ENCODE measurements around the gene SLC23A1. TPM values are rescaled to one million over a fixed set of nuclear protein-coding genes. Genes with fewer than 3 reads are reported as not detected.

Gene SLC23A1
- total RNA-seq, 1 donor from 2014 or later, result not detected

DNA sequence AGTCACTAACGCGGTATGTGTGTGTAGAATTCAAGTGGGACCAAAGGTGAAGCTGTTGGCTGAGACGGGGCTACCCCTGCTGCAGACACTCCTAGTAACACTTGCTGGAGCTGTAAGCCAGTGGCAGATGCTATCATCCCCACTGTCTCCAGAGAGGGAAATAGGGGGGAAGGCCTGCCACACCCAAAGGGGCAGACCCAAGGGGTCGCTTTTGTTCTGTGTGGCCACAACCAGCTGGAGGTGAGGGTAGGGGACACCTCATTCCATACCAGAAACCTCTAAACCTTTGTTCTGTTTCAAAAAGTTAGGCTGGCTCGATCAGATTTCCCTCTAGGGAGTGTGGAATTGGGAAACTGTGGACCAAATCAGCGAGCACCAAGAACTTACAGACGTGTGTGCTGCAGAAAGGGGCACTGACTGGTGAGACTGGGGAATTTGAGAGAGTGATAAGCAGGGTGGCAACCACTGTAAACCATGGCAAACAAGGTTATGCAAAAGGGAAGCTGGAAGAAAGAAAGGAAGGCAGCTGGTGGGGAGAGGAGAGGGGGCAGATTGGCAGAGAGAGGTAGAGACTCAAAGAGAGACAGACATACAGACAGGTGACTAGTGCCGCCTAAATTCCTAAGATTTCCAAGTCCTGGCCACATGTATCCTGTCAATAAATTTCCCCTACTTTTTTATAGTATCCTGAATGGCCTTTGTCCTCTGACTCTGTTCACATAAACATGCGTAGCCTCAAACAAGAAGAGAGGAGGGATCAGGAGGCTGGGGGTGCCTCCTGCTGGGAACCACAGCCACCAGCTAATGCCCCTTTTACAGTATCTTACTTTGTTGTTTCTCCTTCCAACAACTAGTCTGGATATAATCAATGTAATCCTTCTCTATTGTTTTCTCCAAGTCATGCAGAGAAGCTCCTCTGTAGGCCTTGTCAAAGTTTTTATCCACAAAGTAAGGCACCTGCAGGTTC, 36.4 kb upstream of the SLC23A1 start:
- FAIRE-seq, result no peak
- H3K9me3 Mint-ChIP-seq (ENCODE audit: unreplicated experiment), result no peaks in the 10 kb centered on the region
- DNase-seq (ENCODE audit: low read depth), result no peak
- no peak overlapping the region for H3K27ac Mint-ChIP-seq (ENCODE audit: unreplicated experiment)
- Histone ChIP-seq H3K9ac (ENCODE audit: low read length) (no peak overlapping the region), H3K27me3 (ENCODE audit: insufficient read depth, low read length) (no peaks in the 10 kb centered on the region), H4K20me1 (ENCODE audit: insufficient read depth, low read length) (no peaks in the 10 kb centered on the region), H3K36me3 (ENCODE audit: insufficient read depth, low read length) (peaks cover 11% of the 10 kb centered on the region), H3K9me3 (ENCODE audit: insufficient read depth, low read depth, low read length) (no peaks in the 10 kb centered on the region), H3K4me1 (ENCODE audit: insufficient read depth, low read length) (peaks cover 11% of the 10 kb centered on the region), H3K4me2 (ENCODE audit: low read length) (no peak overlapping the region), H3K27ac (ENCODE audit: low read depth, low read length) (no peak overlapping the region), H2AFZ (ENCODE audit: low read depth, low read length) (no peak overlapping the region), H3K79me2 (ENCODE audit: insufficient read depth, low read length) (no peaks in the 10 kb centered on the region), H3K4me3 (ENCODE audit: insufficient read depth, low read depth, low read length) (no peak overlapping the region)
- H3K27me3 Mint-ChIP-seq (ENCODE audit: low read depth, unreplicated experiment), result no peaks in the 10 kb centered on the region
- no peaks in the 10 kb centered on the region for H3K4me1 Mint-ChIP-seq (ENCODE audit: low read depth, unreplicated experiment)
- H3K36me3 Mint-ChIP-seq (ENCODE audit: low read depth, unreplicated experiment), result peaks cover 20% of the 10 kb centered on the region
- TF ChIP-seq CTCF (IDR thresholded peaks at IDR 0.05; ENCODE audit: insufficient read depth, low read depth, low read length) (no peak), EZH2 (IDR thresholded peaks at IDR 0.05; ENCODE audit: insufficient read depth, low read length) (no peak)
- H3K4me3 Mint-ChIP-seq (ENCODE audit: unreplicated experiment), result no peak overlapping the region

DNA sequence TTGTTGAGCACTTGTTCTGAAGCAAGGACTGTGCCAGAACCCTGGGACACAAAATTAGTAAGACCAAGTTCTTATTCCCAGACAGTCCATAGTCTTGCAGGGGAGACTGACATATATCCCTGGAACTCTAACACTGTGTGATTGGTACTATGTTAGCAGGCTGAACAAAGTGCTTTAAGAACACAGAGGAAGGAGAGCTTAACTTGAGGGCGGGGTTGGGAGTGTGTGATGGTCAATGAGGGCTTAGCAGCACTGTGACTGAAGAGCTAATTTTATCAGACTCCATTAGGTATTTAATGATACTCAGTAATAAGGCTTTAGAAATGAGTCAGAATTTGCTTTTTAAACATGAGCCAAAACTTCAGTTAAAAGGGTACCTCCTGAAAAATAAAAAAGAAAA, 35.7 kb upstream of the SLC23A1 start:
- H3K27me3 ChIP-seq (ENCODE audit: insufficient read depth, low read length), result no peaks in the 10 kb centered on the region
- H3K4me3 ChIP-seq (ENCODE audit: insufficient read depth, low read depth, low read length), result no peak overlapping the region
- H3K9me3 ChIP-seq (ENCODE audit: insufficient read depth, low read depth, low read length), result no peaks in the 10 kb centered on the region
- H3K36me3 Mint-ChIP-seq (ENCODE audit: low read depth, unreplicated experiment), result peaks cover 24% of the 10 kb centered on the region
- no peak for DNase-seq (ENCODE audit: low read depth)
- H3K27ac Mint-ChIP-seq (ENCODE audit: unreplicated experiment), result no peak overlapping the region
- FAIRE-seq, result no peak
- no peaks in the 10 kb centered on the region for H3K79me2 ChIP-seq (ENCODE audit: insufficient read depth, low read length)
- no peaks in the 10 kb centered on the region for H3K27me3 Mint-ChIP-seq (ENCODE audit: low read depth, unreplicated experiment)
- H3K36me3 ChIP-seq (ENCODE audit: insufficient read depth, low read length), result peaks cover 11% of the 10 kb centered on the region
- peaks cover 14% of the 10 kb centered on the region for H3K4me1 ChIP-seq (ENCODE audit: insufficient read depth, low read length)
- TF ChIP-seq CTCF (IDR thresholded peaks at IDR 0.05; ENCODE audit: insufficient read depth, low read depth, low read length) (no peak), EZH2 (IDR thresholded peaks at IDR 0.05; ENCODE audit: insufficient read depth, low read length) (no peak)
- H3K4me2 ChIP-seq (ENCODE audit: low read length), result no peak overlapping the region
- no peaks in the 10 kb centered on the region for H4K20me1 ChIP-seq (ENCODE audit: insufficient read depth, low read length)
- H3K9me3 Mint-ChIP-seq (ENCODE audit: unreplicated experiment), result no peaks in the 10 kb centered on the region
- no peak overlapping the region for H3K27ac ChIP-seq (ENCODE audit: low read depth, low read length)
- no peak overlapping the region for H2AFZ ChIP-seq (ENCODE audit: low read depth, low read length)
- H3K4me1 Mint-ChIP-seq (ENCODE audit: low read depth, unreplicated experiment), result no peaks in the 10 kb centered on the region
- H3K4me3 Mint-ChIP-seq (ENCODE audit: unreplicated experiment), result no peak overlapping the region
- no peak overlapping the region for H3K9ac ChIP-seq (ENCODE audit: low read length)

GRCh38 chr5:139417214-139417613, 34.1 kb upstream of the SLC23A1 start:
- Histone ChIP-seq H3K9me3 (ENCODE audit: insufficient read depth, low read depth, low read length) (no peaks in the 10 kb centered on the region), H2AFZ (ENCODE audit: low read depth, low read length) (no peak overlapping the region), H3K27ac (ENCODE audit: low read depth, low read length) (no peak overlapping the region), H4K20me1 (ENCODE audit: insufficient read depth, low read length) (no peaks in the 10 kb centered on the region), H3K27me3 (ENCODE audit: insufficient read depth, low read length) (no peaks in the 10 kb centered on the region), H3K9ac (ENCODE audit: low read length) (no peak overlapping the region), H3K4me3 (ENCODE audit: insufficient read depth, low read depth, low read length) (no peak overlapping the region), H3K79me2 (ENCODE audit: insufficient read depth, low read length) (no peaks in the 10 kb centered on the region), H3K36me3 (ENCODE audit: insufficient read depth, low read length) (peaks cover 11% of the 10 kb centered on the region), H3K4me2 (ENCODE audit: low read length) (no peak overlapping the region), H3K4me1 (ENCODE audit: insufficient read depth, low read length) (peaks cover 14% of the 10 kb centered on the region)
- Mint-ChIP-seq H3K27me3 (ENCODE audit: low read depth, unreplicated experiment) (no peaks in the 10 kb centered on the region), H3K9me3 (ENCODE audit: unreplicated experiment) (no peaks in the 10 kb centered on the region), H3K4me1 (ENCODE audit: low read depth, unreplicated experiment) (no peaks in the 10 kb centered on the region), H3K27ac (ENCODE audit: unreplicated experiment) (no peak overlapping the region), H3K36me3 (ENCODE audit: low read depth, unreplicated experiment) (peaks cover 26% of the 10 kb centered on the region), H3K4me3 (ENCODE audit: unreplicated experiment) (no peak overlapping the region)
- DNase-seq (ENCODE audit: low read depth) (peak; percentile 39), FAIRE-seq (no peak)
- TF ChIP-seq CTCF (IDR thresholded peaks at IDR 0.05; ENCODE audit: insufficient read depth, low read depth, low read length) (no peak), EZH2 (IDR thresholded peaks at IDR 0.05; ENCODE audit: insufficient read depth, low read length) (no peak)
